ENCODE measurements around the gene INSIG2.

INSIG2 gene

DNA sequence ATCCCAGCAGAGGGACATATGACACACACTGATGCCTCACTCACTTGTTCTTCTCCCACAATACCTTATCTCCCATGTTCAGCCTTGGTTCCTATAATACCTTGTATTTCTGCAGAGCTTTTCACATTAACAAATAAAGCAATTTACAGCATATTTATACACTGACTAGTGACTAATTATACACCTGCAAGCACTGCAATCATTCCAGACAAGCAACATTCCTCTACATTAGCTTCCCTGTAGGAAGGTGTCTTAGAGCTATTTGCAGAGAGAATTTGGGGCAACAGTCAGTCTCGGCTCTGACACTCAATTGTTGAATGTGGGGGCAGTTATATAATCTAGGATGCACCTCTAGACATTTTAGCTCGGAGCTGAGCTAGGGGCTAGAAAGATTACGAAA is 9.5 kb upstream of the INSIG2 start:
- Histone ChIP-seq H3K79me2 (ENCODE audit: insufficient read depth, low read length) (no peaks in the 10 kb centered on the region), H3K9me2 (ENCODE audit: low read depth, low read length) (no peaks in the 10 kb centered on the region), H3K27ac (ENCODE audit: low read depth, low read length, poor library complexity, severe bottlenecking) (no peak overlapping the region), H3F3A (ENCODE audit: insufficient read depth, low read length) (no peaks in the 10 kb centered on the region), H3K4me3 (ENCODE audit: low read depth, low read length, poor library complexity, severe bottlenecking) (no peak overlapping the region), H3K27me3 (ENCODE audit: insufficient read depth, low read length) (no peaks in the 10 kb centered on the region), H3K36me3 (ENCODE audit: insufficient read depth, low read length) (no peaks in the 10 kb centered on the region), H3K9me3 (ENCODE audit: low read length) (no peaks in the 10 kb centered on the region), H3K4me2 (ENCODE audit: low read length) (no peak overlapping the region), H4K20me1 (ENCODE audit: insufficient read depth, low read length) (no peaks in the 10 kb centered on the region), H3K9ac (ENCODE audit: low read length) (no peak overlapping the region), H2AFZ (ENCODE audit: low read length) (no peak overlapping the region), H3K4me1 (ENCODE audit: insufficient read depth, low read length, severe bottlenecking) (no peaks in the 10 kb centered on the region)
- TF ChIP-seq EZH2 (IDR thresholded peaks at IDR 0.05; ENCODE audit: borderline replicate concordance, low read length) (no peak), CTCF (IDR thresholded peaks at IDR 0.05; ENCODE audit: low read length) (no peak)

GRCh38 chr2:118084491-118085089 is 3.7 kb upstream of the INSIG2 start:
- no peaks in the 10 kb centered on the region for H3F3A ChIP-seq (ENCODE audit: insufficient read depth, low read length)
- peaks cover 12% of the 10 kb centered on the region for H3K4me1 ChIP-seq (ENCODE audit: insufficient read depth, low read length, severe bottlenecking)
- no peak overlapping the region for H3K4me3 ChIP-seq (ENCODE audit: low read depth, low read length, poor library complexity, severe bottlenecking)
- no peak for TF ChIP-seq CTCF (IDR thresholded peaks at IDR 0.05; ENCODE audit: low read length)
- no peak for TF ChIP-seq EZH2 (IDR thresholded peaks at IDR 0.05; ENCODE audit: borderline replicate concordance, low read length)
- no peak overlapping the region for H3K4me2 ChIP-seq (ENCODE audit: low read length)
- H3K36me3 ChIP-seq (ENCODE audit: insufficient read depth, low read length): no peaks in the 10 kb centered on the region
- no peaks in the 10 kb centered on the region for H3K79me2 ChIP-seq (ENCODE audit: insufficient read depth, low read length)
- H4K20me1 ChIP-seq (ENCODE audit: insufficient read depth, low read length): no peaks in the 10 kb centered on the region
- no peaks in the 10 kb centered on the region for H3K9me2 ChIP-seq (ENCODE audit: low read depth, low read length)
- peaks cover 8% of the 10 kb centered on the region; the same call in 1 of the 2 replicates for H3K27me3 ChIP-seq (ENCODE audit: insufficient read depth, low read length)
- no peak overlapping the region for H3K9ac ChIP-seq (ENCODE audit: low read length)
- no peak overlapping the region for H2AFZ ChIP-seq (ENCODE audit: low read length)
- no peaks in the 10 kb centered on the region for H3K9me3 ChIP-seq (ENCODE audit: low read length)
- no peak overlapping the region for H3K27ac ChIP-seq (ENCODE audit: low read depth, low read length, poor library complexity, severe bottlenecking)

DNA sequence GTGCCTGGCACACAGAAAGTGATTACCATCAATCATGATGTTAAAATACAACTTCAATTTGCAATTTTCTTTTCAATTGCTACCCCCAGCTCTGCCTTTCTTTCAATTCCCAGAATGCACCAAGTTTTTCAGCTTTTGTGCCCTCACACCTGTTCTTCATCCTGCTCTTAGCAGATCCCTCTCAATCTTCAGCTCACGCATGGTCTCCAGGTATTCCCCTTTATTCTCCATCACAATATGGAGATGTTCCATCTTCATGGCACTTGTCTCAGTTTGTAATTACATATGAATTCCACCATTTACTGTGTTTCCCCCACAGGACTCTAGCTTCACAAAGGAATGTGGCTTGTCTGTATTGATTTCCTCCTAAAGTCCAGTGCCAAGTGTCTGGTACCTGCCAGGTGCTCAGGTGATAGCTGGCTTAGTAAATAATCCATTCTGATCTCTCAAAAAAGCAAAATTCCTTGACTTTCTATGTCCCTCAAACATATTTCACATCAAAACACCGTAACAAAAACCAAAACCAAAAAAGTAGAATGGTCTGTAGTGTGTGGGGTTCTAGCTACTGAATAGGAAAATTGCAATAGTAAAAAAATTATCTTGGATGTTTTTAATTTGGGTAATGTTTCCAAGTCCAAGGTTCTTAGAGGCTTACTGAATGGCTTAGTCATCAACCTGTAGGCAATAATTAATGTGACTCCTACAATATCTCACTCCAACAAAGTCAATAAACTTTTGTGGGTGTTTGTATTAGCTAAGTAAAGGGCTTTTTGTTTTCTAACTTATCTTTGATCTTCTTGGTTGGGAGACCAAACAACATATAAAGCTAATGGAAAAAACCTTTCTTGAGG is 2.9 kb upstream of the INSIG2 start:
- Histone ChIP-seq H3K9me2 (ENCODE audit: low read depth, low read length) (no peaks in the 10 kb centered on the region), H3K27me3 (ENCODE audit: insufficient read depth, low read length) (peaks cover 8% of the 10 kb centered on the region; the same call in 1 of the 2 replicates), H3K9ac (ENCODE audit: low read length) (no peak overlapping the region), H3K9me3 (ENCODE audit: low read length) (no peaks in the 10 kb centered on the region), H4K20me1 (ENCODE audit: insufficient read depth, low read length) (no peaks in the 10 kb centered on the region), H3K79me2 (ENCODE audit: insufficient read depth, low read length) (peaks cover 7% of the 10 kb centered on the region; the same call in 1 of the 2 replicates), H3K4me3 (ENCODE audit: low read depth, low read length, poor library complexity, severe bottlenecking) (no peak overlapping the region), H3K27ac (ENCODE audit: low read depth, low read length, poor library complexity, severe bottlenecking) (no peak overlapping the region), H3K36me3 (ENCODE audit: insufficient read depth, low read length) (no peaks in the 10 kb centered on the region), H2AFZ (ENCODE audit: low read length) (no peak overlapping the region), H3F3A (ENCODE audit: insufficient read depth, low read length) (no peaks in the 10 kb centered on the region), H3K4me1 (ENCODE audit: insufficient read depth, low read length, severe bottlenecking) (peaks cover 20% of the 10 kb centered on the region), H3K4me2 (ENCODE audit: low read length) (no peak overlapping the region)
- TF ChIP-seq CTCF (IDR thresholded peaks at IDR 0.05; ENCODE audit: low read length) (no peak), EZH2 (IDR thresholded peaks at IDR 0.05; ENCODE audit: borderline replicate concordance, low read length) (no peak)
